CD1c-positive myeloid dendritic cell (primary cell): ENCODE results near the gene ZNF611.
"Not testable (repeated sequence)": the region's sequence is repeated elsewhere in the genome, so short reads cannot be mapped to it uniquely, and the experiment has no call there.

ENCODE experiments used
- DNase-seq: peaks from one replicate; pipeline ENCODE4 v3.0.0-alpha.2; 2016; ENCODE audit errors: extremely low spot score

Gene ZNF611

GRCh38 chr19:52681216-52681615 is 53.6 kb downstream of the ZNF611 start:
- not testable (repeated sequence) for DNase-seq

GRCh38 chr19:52679598-52679997 is 55.2 kb downstream of the ZNF611 start:
- no peak for DNase-seq

DNA sequence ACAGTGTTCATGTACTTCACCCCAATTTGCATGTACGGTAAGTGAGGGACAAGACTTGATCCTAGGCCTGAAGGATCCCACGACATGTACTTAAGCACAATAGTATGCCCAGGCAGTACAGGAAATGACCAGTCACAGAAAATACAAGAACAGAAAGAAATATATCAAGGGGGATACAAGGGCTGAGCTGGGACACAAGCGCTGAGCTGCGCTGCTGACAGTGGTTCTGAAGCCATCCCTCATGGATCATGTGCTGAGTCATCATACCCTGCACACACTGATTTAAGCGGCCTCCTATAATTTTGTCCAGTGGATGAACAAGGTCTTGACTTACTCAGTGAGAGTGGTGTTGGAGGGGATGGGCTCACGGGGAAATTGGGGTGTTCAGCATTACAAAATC is 59.6 kb downstream of the ZNF611 start:
- not testable (repeated sequence) for DNase-seq

DNA sequence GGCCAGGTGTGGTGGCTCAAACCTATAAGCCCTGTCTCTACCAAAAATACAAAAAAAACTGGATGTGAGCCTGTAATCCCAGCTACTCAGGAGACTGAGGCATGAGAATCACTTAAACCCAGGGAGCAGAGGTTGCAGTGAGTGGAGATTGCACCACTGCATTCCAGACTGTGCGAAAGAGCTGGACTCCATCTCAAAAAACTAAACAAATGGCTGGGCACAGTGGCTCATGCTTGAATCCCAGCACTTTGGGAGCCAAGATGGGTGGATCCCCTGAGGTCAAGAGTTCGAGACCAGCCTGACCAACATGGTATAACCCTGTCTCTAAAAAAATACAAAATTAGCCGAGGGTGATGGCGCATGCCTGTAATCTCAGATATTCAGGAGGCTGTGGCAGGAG is 61.8 kb downstream of the ZNF611 start:
- DNase-seq = no peak

GRCh38 chr19:52670046-52670445 is 64.8 kb downstream of the ZNF611 start:
- DNase-seq = no peak

- no peak for DNase-seq
Measured at GRCh38 chr19:52669586-52669985, 65.3 kb downstream of the ZNF611 start.

DNA sequence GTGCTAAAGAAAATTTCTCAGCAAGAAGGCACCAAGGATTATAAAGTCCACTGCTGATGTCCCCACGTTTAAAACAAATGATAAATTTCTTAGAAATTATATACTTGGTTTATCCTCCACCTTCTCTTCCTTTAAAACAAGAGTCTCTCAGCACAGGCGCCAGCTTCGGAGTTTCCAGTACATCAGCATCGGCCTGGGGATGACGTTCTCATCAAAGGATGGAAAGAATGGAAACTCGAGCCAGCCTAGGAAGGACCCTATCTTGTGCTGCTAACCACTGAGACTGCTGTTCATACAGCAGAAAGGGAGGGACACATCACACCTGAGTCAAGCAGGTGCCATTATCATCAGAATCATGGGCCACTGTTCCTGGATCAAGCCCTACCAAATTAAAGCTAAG is 66.9 kb downstream of the ZNF611 start:
- DNase-seq = no peak

- DNase-seq = no peak
Measured at GRCh38 chr19:52666506-52666905, 68.3 kb downstream of the ZNF611 start.

DNA sequence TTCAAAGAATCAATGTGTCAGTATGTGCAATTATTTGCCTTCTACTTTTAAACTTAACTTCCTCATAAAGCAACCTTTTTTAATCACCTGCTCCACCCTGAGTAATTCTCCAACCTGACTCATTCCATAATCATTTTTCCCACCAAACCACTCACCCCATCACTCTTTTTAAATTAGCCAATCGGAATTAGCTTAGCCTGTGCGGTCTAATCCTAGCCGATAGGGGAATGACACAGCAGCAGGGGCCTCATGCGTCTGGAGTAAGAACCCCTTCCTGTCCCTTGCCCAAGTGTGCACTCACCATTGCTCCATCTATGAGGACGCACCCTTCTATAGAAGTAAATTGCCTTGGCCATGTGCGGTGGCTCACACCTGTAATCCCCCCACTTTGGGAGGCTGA is 69.3 kb downstream of the ZNF611 start:
- no peak for DNase-seq

GRCh38 chr19:52665027-52665426 is 69.8 kb downstream of the ZNF611 start:
- no peak for DNase-seq

DNA sequence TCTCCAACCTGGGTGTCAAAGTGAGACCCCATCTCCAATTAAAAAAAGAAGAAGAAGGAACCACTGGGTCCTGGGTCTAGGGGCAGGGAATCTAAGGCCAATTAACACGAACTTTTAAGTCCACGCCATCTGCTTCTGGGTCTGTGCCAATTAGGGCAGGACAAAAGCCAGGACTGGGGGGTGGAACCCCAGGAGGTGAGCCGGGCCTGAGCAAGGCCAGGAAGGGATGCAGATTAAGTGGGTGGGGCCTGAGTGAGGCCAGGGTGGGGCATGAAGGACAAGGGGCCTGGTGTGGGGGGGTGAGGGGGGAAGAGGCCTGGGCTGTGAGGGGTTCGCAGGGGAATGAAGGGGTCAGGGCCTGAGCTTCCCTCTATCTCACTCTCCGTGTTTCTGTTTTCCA is 70.4 kb downstream of the ZNF611 start:
- DNase-seq = no peak

GRCh38 chr19:52662631-52663030 is 72.2 kb downstream of the ZNF611 start:
- DNase-seq = no peak

- no peak for DNase-seq
Measured at GRCh38 chr19:52660981-52661380, 73.9 kb downstream of the ZNF611 start.

DNA sequence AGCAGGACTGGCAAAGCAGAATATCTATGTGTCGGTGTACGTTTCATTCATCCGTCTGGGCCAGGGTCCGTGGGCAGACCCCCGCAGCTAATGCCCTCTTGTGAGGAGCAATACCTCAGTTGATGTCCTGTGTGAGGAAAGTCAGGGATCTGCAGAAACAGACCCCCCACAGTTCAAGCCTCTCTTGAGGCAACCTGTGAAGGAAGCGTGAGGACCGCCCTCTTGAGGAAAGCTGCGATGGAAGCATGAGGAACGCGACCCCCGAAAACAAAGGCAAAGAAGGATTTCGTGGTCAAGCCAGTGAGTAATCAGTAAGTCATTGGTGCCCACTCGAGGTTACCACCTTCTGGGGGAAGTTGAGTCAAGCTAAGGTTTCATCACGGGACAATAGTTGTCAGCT is 75.8 kb downstream of the ZNF611 start:
- DNase-seq = no peak

DNA sequence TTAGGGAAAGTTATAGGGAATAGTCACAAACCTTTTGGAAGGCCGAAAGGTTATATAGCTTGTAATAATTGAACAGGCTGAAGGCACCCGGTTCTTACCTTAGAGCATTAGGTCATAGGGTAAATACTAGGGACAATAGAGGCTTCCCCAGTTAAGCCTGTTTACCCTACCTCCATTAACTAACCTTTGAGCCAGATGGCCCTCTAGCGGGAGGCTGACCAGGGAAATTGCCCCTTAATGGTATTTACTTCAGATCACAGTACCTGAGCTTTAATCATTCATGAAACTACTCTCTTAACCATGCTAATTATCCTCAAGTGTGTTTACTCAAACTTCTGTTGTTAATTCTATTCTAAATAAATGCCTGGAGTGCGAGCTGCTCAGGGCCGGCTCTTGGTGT is 76.2 kb downstream of the ZNF611 start:
- no peak for DNase-seq

- DNase-seq = no peak
Measured at GRCh38 chr19:52653161-52653560, 81.7 kb downstream of the ZNF611 start.
